Measurements from ENCODE around the gene INPP4A.

INPP4A gene

GRCh38 chr2:98498703-98499440 is 54.2 kb downstream of the INPP4A start:
- Histone ChIP-seq H3K4me1 (ENCODE audit: control insufficient read depth, insufficient read depth, low read length) (peaks cover 19% of the 10 kb centered on the region), H3K27me3 (ENCODE audit: control insufficient read depth, insufficient read depth, low read length) (no peaks in the 10 kb centered on the region), H3K4me3 (ENCODE audit: low read length) (no peak overlapping the region), H3K36me3 (ENCODE audit: control insufficient read depth, insufficient read depth, low read length) (no peaks in the 10 kb centered on the region), H3K9ac (ENCODE audit: low read length) (no peak overlapping the region), H3K27ac (ENCODE audit: low read depth, low read length) (no peak overlapping the region)

GRCh38 chr2:98500561-98500960 is 55.9 kb downstream of the INPP4A start:
- Histone ChIP-seq H3K36me3 (ENCODE audit: control insufficient read depth, insufficient read depth, low read length) (no peaks in the 10 kb centered on the region), H3K4me1 (ENCODE audit: control insufficient read depth, insufficient read depth, low read length) (peaks cover 33% of the 10 kb centered on the region), H3K27ac (ENCODE audit: low read depth, low read length) (no peak overlapping the region), H3K27me3 (ENCODE audit: control insufficient read depth, insufficient read depth, low read length) (no peaks in the 10 kb centered on the region), H3K4me3 (ENCODE audit: low read length) (no peak overlapping the region), H3K9ac (ENCODE audit: low read length) (no peak overlapping the region)

- H3K4me3 ChIP-seq (ENCODE audit: low read length) = no peak overlapping the region
- no peak overlapping the region for H3K27ac ChIP-seq (ENCODE audit: low read depth, low read length)
- no peaks in the 10 kb centered on the region for H3K27me3 ChIP-seq (ENCODE audit: control insufficient read depth, insufficient read depth, low read length)
- peaks cover 33% of the 10 kb centered on the region for H3K4me1 ChIP-seq (ENCODE audit: control insufficient read depth, insufficient read depth, low read length)
- H3K36me3 ChIP-seq (ENCODE audit: control insufficient read depth, insufficient read depth, low read length) = no peaks in the 10 kb centered on the region
- H3K9ac ChIP-seq (ENCODE audit: low read length) = no peak overlapping the region
Measured at GRCh38 chr2:98501223-98501622, 56.6 kb downstream of the INPP4A start.

- no peaks in the 10 kb centered on the region for H3K36me3 ChIP-seq (ENCODE audit: control insufficient read depth, insufficient read depth, low read length)
- H3K27ac ChIP-seq (ENCODE audit: low read depth, low read length) = peak overlapping the region; percentile 57
- H3K4me1 ChIP-seq (ENCODE audit: control insufficient read depth, insufficient read depth, low read length) = peaks cover 33% of the 10 kb centered on the region
- no peak overlapping the region for H3K9ac ChIP-seq (ENCODE audit: low read length)
- no peak overlapping the region for H3K4me3 ChIP-seq (ENCODE audit: low read length)
- H3K27me3 ChIP-seq (ENCODE audit: control insufficient read depth, insufficient read depth, low read length) = no peaks in the 10 kb centered on the region
Measured at GRCh38 chr2:98501876-98502275, 57.2 kb downstream of the INPP4A start.

GRCh38 chr2:98502556-98503335 is 58.1 kb downstream of the INPP4A start:
- Histone ChIP-seq H3K9ac (ENCODE audit: low read length) (no peak overlapping the region), H3K4me1 (ENCODE audit: control insufficient read depth, insufficient read depth, low read length) (peaks cover 35% of the 10 kb centered on the region), H3K36me3 (ENCODE audit: control insufficient read depth, insufficient read depth, low read length) (no peaks in the 10 kb centered on the region), H3K27me3 (ENCODE audit: control insufficient read depth, insufficient read depth, low read length) (no peaks in the 10 kb centered on the region), H3K4me3 (ENCODE audit: low read length) (no peak overlapping the region), H3K27ac (ENCODE audit: low read depth, low read length) (peak overlapping the region; percentile 57)

- peaks cover 44% of the 10 kb centered on the region for H3K4me1 ChIP-seq (ENCODE audit: control insufficient read depth, insufficient read depth, low read length)
- H3K27ac ChIP-seq (ENCODE audit: low read depth, low read length) = peak overlapping the region; percentile 51
- no peaks in the 10 kb centered on the region for H3K36me3 ChIP-seq (ENCODE audit: control insufficient read depth, insufficient read depth, low read length)
Measured at GRCh38 chr2:98503481-98504105, 58.9 kb downstream of the INPP4A start.

GRCh38 chr2:98504381-98505109 is 59.9 kb downstream of the INPP4A start:
- Histone ChIP-seq H3K4me1 (ENCODE audit: control insufficient read depth, insufficient read depth, low read length) (peaks cover 45% of the 10 kb centered on the region), H3K27me3 (ENCODE audit: control insufficient read depth, insufficient read depth, low read length) (no peaks in the 10 kb centered on the region), H3K36me3 (ENCODE audit: control insufficient read depth, insufficient read depth, low read length) (no peaks in the 10 kb centered on the region), H3K4me3 (ENCODE audit: low read length) (no peak overlapping the region), H3K27ac (ENCODE audit: low read depth, low read length) (peak overlapping the region; percentile 51), H3K9ac (ENCODE audit: low read length) (no peak overlapping the region)

More at GRCh38 chr2:98503481-98504105, 58.9 kb downstream of the INPP4A start:
- no peak overlapping the region for H3K4me3 ChIP-seq (ENCODE audit: low read length)
- no peak overlapping the region for H3K9ac ChIP-seq (ENCODE audit: low read length)
- no peaks in the 10 kb centered on the region for H3K27me3 ChIP-seq (ENCODE audit: control insufficient read depth, insufficient read depth, low read length)

- peak overlapping the region; percentile 51 for H3K27ac ChIP-seq (ENCODE audit: low read depth, low read length)
Measured at GRCh38 chr2:98505311-98505808, 60.7 kb downstream of the INPP4A start.

GRCh38 chr2:98505971-98506664 is 61.5 kb downstream of the INPP4A start:
- peak overlapping the region; percentile 30 for H3K27ac ChIP-seq (ENCODE audit: low read depth, low read length)
- H3K36me3 ChIP-seq (ENCODE audit: control insufficient read depth, insufficient read depth, low read length) = no peaks in the 10 kb centered on the region
- H3K4me1 ChIP-seq (ENCODE audit: control insufficient read depth, insufficient read depth, low read length) = peaks cover 45% of the 10 kb centered on the region
- H3K27me3 ChIP-seq (ENCODE audit: control insufficient read depth, insufficient read depth, low read length) = no peaks in the 10 kb centered on the region
- no peak overlapping the region for H3K9ac ChIP-seq (ENCODE audit: low read length)
- H3K4me3 ChIP-seq (ENCODE audit: low read length) = no peak overlapping the region

More at GRCh38 chr2:98505311-98505808, 60.7 kb downstream of the INPP4A start:
- H3K27me3 ChIP-seq (ENCODE audit: control insufficient read depth, insufficient read depth, low read length) = no peaks in the 10 kb centered on the region
- no peaks in the 10 kb centered on the region for H3K36me3 ChIP-seq (ENCODE audit: control insufficient read depth, insufficient read depth, low read length)
- H3K4me1 ChIP-seq (ENCODE audit: control insufficient read depth, insufficient read depth, low read length) = peaks cover 45% of the 10 kb centered on the region
- H3K9ac ChIP-seq (ENCODE audit: low read length) = no peak overlapping the region
- no peak overlapping the region for H3K4me3 ChIP-seq (ENCODE audit: low read length)

- Histone ChIP-seq H3K36me3 (ENCODE audit: control insufficient read depth, insufficient read depth, low read length) (no peaks in the 10 kb centered on the region), H3K27me3 (ENCODE audit: control insufficient read depth, insufficient read depth, low read length) (no peaks in the 10 kb centered on the region), H3K27ac (ENCODE audit: low read depth, low read length) (peak overlapping the region; percentile 30), H3K4me1 (ENCODE audit: control insufficient read depth, insufficient read depth, low read length) (peaks cover 45% of the 10 kb centered on the region), H3K4me3 (ENCODE audit: low read length) (no peak overlapping the region), H3K9ac (ENCODE audit: low read length) (no peak overlapping the region)
Measured at GRCh38 chr2:98506881-98507280, 62.2 kb downstream of the INPP4A start.

- H3K27me3 ChIP-seq (ENCODE audit: control insufficient read depth, insufficient read depth, low read length) = no peaks in the 10 kb centered on the region
- H3K36me3 ChIP-seq (ENCODE audit: control insufficient read depth, insufficient read depth, low read length) = no peaks in the 10 kb centered on the region
- peaks cover 41% of the 10 kb centered on the region for H3K4me1 ChIP-seq (ENCODE audit: control insufficient read depth, insufficient read depth, low read length)
- H3K4me3 ChIP-seq (ENCODE audit: low read length) = no peak overlapping the region
- H3K27ac ChIP-seq (ENCODE audit: low read depth, low read length) = peak overlapping the region; percentile 4
- H3K9ac ChIP-seq (ENCODE audit: low read length) = no peak overlapping the region
Measured at GRCh38 chr2:98507461-98507860, 62.8 kb downstream of the INPP4A start.

Measured in rectal smooth muscle tissue (tissue), 1 donor.